Measurements from ENCODE around the gene UBAC1.
A peak's percentile ranks its signal among the peaks of the same experiment; 100 is the strongest.

The UBAC1 gene

GRCh38 chr9:135885100-135885853 lies 75.9 kb downstream of the UBAC1 start (continued):
- no peak for TF ChIP-seq ZNF174 (tag by site-specific recombination; IDR thresholded peaks at IDR 0.05)
- no peak for TF ChIP-seq ZNF266 (tag by site-specific recombination; IDR thresholded peaks at IDR 0.05; ENCODE audit: low read depth)
- TF ChIP-seq SP7 (tag by site-specific recombination; IDR thresholded peaks at IDR 0.05): no peak
- TF ChIP-seq PRDM1 (tag by site-specific recombination; IDR thresholded peaks at IDR 0.05): peak; percentile 35; the same call in 1 of the 2 replicates
- TF ChIP-seq SETDB1 (IDR thresholded peaks at IDR 0.05; ENCODE audit: insufficient read length, low read length): no peak
- TF ChIP-seq ZBTB17 (tag by site-specific recombination; IDR thresholded peaks at IDR 0.05): peak; percentile 75
- no peak for TF ChIP-seq ZFHX2 (tag by site-specific recombination; conservative IDR thresholded peaks at IDR 0.05)
- no peak for TF ChIP-seq ZNF211 (tag by site-specific recombination; IDR thresholded peaks at IDR 0.05; ENCODE audit: low read depth)
- no peak for TF ChIP-seq ZNF610 (tag by site-specific recombination; IDR thresholded peaks at IDR 0.05; ENCODE audit: borderline replicate concordance)
- TF ChIP-seq ZEB2 (tag by site-specific recombination; IDR thresholded peaks at IDR 0.05): 0 out of 2 replicates have a peak, but pooled peaks have one; percentile 28
- TF ChIP-seq ZNF366 (tag by site-specific recombination; conservative IDR thresholded peaks at IDR 0.05): peak; percentile 61
- TF ChIP-seq KLF16 (tag by site-specific recombination; IDR thresholded peaks at IDR 0.05): no peak
- TF ChIP-seq ZBTB11 (tag by site-specific recombination; conservative IDR thresholded peaks at IDR 0.05; ENCODE audit: low read depth): no peak
- TF ChIP-seq PATZ1 (tag by site-specific recombination; IDR thresholded peaks at IDR 0.05): no peak
- 0 out of 2 replicates have a peak, but pooled peaks have one; percentile 23 for TF ChIP-seq ZNF600 (tag by site-specific recombination; IDR thresholded peaks at IDR 0.05)
- no peak for TF ChIP-seq GLI4 (tag by site-specific recombination; IDR thresholded peaks at IDR 0.05)
- no peak for TF ChIP-seq ZFP41 (tag by site-specific recombination; IDR thresholded peaks at IDR 0.05; ENCODE audit: borderline replicate concordance)
- TF ChIP-seq ZNF138 (tag by site-specific recombination; IDR thresholded peaks at IDR 0.05; ENCODE audit: borderline replicate concordance): no peak
- TF ChIP-seq ZNF585B (tag by site-specific recombination; IDR thresholded peaks at IDR 0.05): no peak
- TF ChIP-seq ZNF311 (tag by site-specific recombination; IDR thresholded peaks at IDR 0.05; ENCODE audit: borderline replicate concordance): no peak
- TF ChIP-seq SALL2 (tag by site-specific recombination; IDR thresholded peaks at IDR 0.05; ENCODE audit: borderline replicate concordance): no peak
- no peak for TF ChIP-seq TRIM28 (IDR thresholded peaks at IDR 0.05; ENCODE audit: borderline replicate concordance, low read length)
- TF ChIP-seq ZNF510 (tag by site-specific recombination; IDR thresholded peaks at IDR 0.05; ENCODE audit: insufficient replicate concordance): no peak
